ENCODE data around the gene SEC63. TPM values are rescaled to one million over a fixed set of nuclear protein-coding genes. Genes with fewer than 3 reads are reported as not detected.

The SEC63 gene
- total RNA-seq, 1 experiment from 2014 or later, result 97.6 TPM

GRCh38 chr6:108004861-108005260, 46.9 kb upstream of the SEC63 start:
- ChIA-PET CTCF (no interaction called here), POLR2A (no interaction called here)
- Mint-ChIP-seq H3K9me3 (peaks cover 33% of the 10 kb centered on the region), H3K4me3 (no peak overlapping the region), H3K27me3 (ENCODE audit: low read depth) (peaks cover 6% of the 10 kb centered on the region), H3K4me1 (peaks cover 20% of the 10 kb centered on the region), H3K36me3 (peaks cover 21% of the 10 kb centered on the region), H3K27ac (no peak overlapping the region)
- ATAC-seq, result no peak
- no peak for DNase-seq (ENCODE audit: low spot score)
- no peak for TF ChIP-seq NFE2L1 (CRISPR knock-in tag; IDR thresholded peaks at IDR 0.05)
- no peak for TF ChIP-seq RELA (CRISPR knock-in tag; IDR thresholded peaks at IDR 0.05; ENCODE audit: borderline replicate concordance)
- no peak for TF ChIP-seq ZBTB43 (CRISPR knock-in tag; IDR thresholded peaks at IDR 0.05)
- TF ChIP-seq FOXK1 (CRISPR knock-in tag; IDR thresholded peaks at IDR 0.05), result no peak
- TF ChIP-seq E2F4 (CRISPR knock-in tag; IDR thresholded peaks at IDR 0.05; ENCODE audit: borderline replicate concordance, low read depth), result no peak
- TF ChIP-seq FOXP1 (CRISPR knock-in tag; IDR thresholded peaks at IDR 0.05; ENCODE audit: borderline replicate concordance), result no peak
- no peak for TF ChIP-seq MYBL2 (CRISPR knock-in tag; IDR thresholded peaks at IDR 0.05)
- TF ChIP-seq MLX (CRISPR knock-in tag; IDR thresholded peaks at IDR 0.05), result no peak
- TF ChIP-seq ZNF138 (CRISPR knock-in tag; conservative IDR thresholded peaks at IDR 0.05), result no peak
- TF ChIP-seq GTF2I (CRISPR knock-in tag; conservative IDR thresholded peaks at IDR 0.05), result no peak
- no peak for TF ChIP-seq JUN (CRISPR knock-in tag; IDR thresholded peaks at IDR 0.05)
- no peak for TF ChIP-seq SOX15 (CRISPR knock-in tag; IDR thresholded peaks at IDR 0.05)
- TF ChIP-seq ELF4 (CRISPR knock-in tag; IDR thresholded peaks at IDR 0.05; ENCODE audit: low read depth), result no peak
- TF ChIP-seq ESRRA (CRISPR knock-in tag; IDR thresholded peaks at IDR 0.05; ENCODE audit: borderline replicate concordance), result no peak

- no peaks in the 10 kb centered on the region; the same call in none of the 2 replicates for H3K27me3 Mint-ChIP-seq (ENCODE audit: low read depth)
- H3K36me3 Mint-ChIP-seq, result peaks cover 2% of the 10 kb centered on the region; the same call in 1 of the 2 replicates
- no peak overlapping the region for H3K27ac Mint-ChIP-seq
- CTCF ChIA-PET, result interaction anchor here (0.8 to 0.9 kb wide), 2 partner anchors 22 to 47 kb away, joined by 3 to 5 read pairs; no protein-coding TSS in a partner anchor
- H3K9me3 Mint-ChIP-seq, result peaks cover 14% of the 10 kb centered on the region
- ATAC-seq (peak; percentile 78), DNase-seq (ENCODE audit: low spot score) (no peak)
- peaks cover 29% of the 10 kb centered on the region for H3K4me1 Mint-ChIP-seq
- POLR2A ChIA-PET, result no interaction called here
- H3K4me3 Mint-ChIP-seq, result no peak overlapping the region
- TF ChIP-seq USF2 (CRISPR knock-in tag; IDR thresholded peaks at IDR 0.05) (peak; percentile 47; the same call in 1 of the 2 replicates), MXD4 (CRISPR knock-in tag; IDR thresholded peaks at IDR 0.05; ENCODE audit: borderline replicate concordance) (no peak), ZNF512 (CRISPR knock-in tag; IDR thresholded peaks at IDR 0.05; ENCODE audit: borderline replicate concordance) (no peak), ZNF532 (CRISPR knock-in tag; IDR thresholded peaks at IDR 0.05; ENCODE audit: borderline replicate concordance) (no peak), ZNF263 (CRISPR knock-in tag; IDR thresholded peaks at IDR 0.05; ENCODE audit: low read depth) (no peak)
Observed at GRCh38 chr6:108002365-108003221, 44.6 kb upstream of the SEC63 start.
